Astrocyte (in vitro differentiated cells and primary cell): Measurements from ENCODE around the gene TSNAX.

Experiments used
- EZH2 ChIP-seq: IDR thresholded peaks from 2 replicates; pipeline ENCODE4 v1.6.1; 2012; ENCODE audit warnings: mild to moderate bottlenecking, low read length, inconsistent platforms; ENCODE audit not compliant: insufficient read depth
- TF ChIP-seq, protein P1 (sequence below): IDR thresholded peaks from 2 replicates; pipeline ENCODE4 v1.5.1; 2011; ENCODE audit warnings: low read depth, mild to moderate bottlenecking, inconsistent platforms, low read length, moderate library complexity; ENCODE audit not compliant: insufficient read depth

DNA sequence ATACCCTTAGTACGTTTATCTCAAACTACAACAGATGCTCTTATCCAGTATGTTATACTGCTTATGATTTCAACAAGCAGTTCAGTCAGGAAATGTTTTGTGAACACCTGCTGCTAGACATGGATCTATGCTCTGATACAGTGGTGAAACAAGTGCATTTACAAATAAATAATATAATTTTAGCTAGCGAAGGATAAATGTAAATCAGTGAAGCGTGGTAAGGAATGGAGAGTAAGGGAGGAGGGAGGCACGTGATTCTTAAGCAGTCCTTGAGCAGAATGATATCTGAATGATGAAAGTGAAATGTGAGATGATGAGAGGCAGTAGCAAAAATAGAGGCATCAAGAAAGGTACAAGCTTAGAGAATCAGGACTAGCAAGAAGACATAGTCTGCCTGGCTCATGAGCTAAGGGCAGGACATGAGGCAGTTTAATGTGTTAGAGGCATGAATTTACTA, 6.3 kb downstream of the TSNAX start:
- TF ChIP-seq, protein P1, sequence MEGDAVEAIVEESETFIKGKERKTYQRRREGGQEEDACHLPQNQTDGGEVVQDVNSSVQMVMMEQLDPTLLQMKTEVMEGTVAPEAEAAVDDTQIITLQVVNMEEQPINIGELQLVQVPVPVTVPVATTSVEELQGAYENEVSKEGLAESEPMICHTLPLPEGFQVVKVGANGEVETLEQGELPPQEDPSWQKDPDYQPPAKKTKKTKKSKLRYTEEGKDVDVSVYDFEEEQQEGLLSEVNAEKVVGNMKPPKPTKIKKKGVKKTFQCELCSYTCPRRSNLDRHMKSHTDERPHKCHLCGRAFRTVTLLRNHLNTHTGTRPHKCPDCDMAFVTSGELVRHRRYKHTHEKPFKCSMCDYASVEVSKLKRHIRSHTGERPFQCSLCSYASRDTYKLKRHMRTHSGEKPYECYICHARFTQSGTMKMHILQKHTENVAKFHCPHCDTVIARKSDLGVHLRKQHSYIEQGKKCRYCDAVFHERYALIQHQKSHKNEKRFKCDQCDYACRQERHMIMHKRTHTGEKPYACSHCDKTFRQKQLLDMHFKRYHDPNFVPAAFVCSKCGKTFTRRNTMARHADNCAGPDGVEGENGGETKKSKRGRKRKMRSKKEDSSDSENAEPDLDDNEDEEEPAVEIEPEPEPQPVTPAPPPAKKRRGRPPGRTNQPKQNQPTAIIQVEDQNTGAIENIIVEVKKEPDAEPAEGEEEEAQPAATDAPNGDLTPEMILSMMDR: no peak
- no peak for TF ChIP-seq EZH2
